GM10847 (cell line): ENCODE results near the gene UBN1.

Source experiments
- POLR2A ChIP-seq: IDR thresholded peaks from 2 replicates; pipeline ENCODE4 v1.6.1; 2011; ENCODE audit not compliant: insufficient read length; ENCODE audit errors: extremely low read depth

The UBN1 gene

DNA sequence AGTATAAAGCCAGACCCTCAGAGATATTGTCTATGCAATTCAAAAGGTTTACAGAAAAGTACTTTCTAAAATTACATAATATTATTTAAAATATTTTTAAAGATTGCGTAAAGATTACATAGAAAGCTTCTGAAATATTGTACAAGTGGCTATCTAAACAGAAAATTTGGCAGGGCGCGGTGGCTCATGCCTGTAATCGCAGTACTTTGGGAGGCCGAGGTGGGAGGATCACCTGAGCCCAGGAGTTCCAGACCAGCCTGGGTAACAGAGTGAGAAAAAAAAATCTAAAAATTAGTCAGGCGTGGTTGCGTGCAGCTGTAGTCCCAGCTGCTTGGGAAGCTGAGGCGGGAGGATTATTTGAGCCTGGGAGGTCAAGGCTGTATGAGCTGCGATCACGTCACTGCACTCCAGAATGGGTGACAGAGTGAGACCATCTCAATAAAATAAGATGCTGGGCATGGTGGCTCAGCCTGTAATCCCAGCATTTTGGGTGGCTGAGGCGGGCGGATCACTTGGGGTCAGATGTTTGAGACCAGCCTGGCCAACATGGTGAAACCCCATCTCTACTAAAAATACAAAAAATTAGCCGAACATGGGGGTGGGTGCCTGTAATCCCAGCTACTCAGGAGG is 18.1 kb downstream of the UBN1 start:
- TF ChIP-seq POLR2A = no peak

DNA sequence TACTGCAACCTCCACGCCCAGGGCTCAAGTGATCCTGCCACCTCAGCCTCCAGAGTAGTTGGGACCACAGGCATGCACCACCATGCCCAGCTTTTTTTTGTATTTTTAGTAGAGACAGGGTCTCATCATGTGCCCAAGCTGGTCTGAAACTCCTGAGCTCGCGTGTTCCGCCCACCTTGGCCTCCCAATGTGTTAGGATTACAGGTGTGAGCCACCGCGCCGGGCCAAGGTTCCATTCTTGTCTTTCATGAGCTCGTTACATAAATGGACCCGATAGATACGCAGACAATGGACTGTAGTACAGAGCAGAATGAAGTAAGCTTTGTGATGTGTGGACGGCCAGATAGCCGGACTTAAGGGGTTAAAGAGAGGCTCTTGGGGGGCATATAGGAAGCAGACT is 19.3 kb downstream of the UBN1 start:
- no peak for TF ChIP-seq POLR2A

DNA sequence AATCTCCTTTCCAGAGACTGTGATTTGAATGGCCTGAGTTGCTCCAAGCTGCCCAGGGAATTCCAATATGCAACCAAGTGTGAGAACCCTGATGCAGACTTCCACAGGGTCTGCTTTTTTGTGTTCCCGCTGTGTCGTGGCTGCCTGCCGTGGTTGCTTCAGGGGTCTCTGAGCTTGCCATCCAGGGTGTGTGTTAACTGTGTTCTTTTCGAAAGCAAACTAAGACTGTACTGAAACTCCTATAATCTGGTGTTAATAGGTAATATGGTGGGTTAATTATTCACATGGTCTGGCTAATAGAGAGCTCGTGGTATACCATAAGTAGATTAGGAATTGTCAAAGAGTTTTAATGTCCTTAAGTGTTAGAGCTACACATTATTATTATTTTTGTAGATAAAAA is 20.7 kb downstream of the UBN1 start:
- TF ChIP-seq POLR2A = no peak

DNA sequence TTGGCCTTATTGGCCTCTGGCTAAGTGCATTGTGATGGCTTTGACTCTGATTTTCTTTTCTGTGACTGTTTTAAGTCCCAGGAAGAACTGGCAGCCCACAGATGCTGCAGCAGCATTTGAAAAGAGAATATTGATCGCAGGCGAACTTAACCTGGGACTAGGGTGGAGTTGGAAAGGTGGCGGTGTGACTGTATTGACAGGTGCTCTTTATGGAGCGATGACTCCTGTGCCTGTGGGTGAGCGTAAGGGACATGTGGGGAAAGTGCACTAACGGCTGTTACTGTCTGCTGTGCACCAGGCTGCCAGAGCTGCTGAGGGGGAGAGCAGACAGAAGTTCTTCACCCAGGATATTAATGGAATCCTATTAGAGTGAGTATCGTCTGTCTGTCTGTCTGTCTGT is 21.3 kb downstream of the UBN1 start:
- TF ChIP-seq POLR2A = no peak

DNA sequence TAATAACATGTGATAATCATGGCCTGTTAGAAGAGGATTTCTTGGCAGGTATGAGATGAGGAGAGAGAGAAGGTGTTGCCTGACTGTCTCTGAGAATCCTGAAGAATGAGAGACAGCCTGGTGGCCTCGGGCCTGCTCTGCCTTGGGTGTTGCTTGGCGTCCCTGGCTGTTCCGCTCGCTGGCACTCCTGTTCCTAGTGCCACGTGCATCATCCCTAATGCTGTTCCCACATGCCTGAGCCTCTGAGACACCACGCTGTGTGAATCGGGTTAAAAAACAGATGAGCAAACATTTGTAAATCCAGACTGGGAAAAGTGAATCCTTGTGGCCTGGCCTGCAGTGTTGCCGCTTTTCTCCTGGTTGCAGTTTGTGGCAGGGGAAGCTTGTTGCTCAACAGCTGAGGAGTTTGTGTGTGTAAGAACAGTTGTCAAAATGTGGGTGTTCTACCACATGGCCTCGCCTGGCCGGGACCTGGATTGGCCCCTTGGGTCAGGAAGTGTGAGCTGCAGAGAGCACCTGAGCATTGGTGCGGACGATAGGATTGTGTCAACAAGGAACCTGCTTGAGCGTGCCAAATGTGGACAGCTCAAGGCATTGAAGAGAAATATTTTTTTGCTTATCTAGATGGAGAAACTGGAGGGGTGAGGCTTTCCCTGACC is 22.0 kb downstream of the UBN1 start:
- TF ChIP-seq POLR2A = no peak

DNA sequence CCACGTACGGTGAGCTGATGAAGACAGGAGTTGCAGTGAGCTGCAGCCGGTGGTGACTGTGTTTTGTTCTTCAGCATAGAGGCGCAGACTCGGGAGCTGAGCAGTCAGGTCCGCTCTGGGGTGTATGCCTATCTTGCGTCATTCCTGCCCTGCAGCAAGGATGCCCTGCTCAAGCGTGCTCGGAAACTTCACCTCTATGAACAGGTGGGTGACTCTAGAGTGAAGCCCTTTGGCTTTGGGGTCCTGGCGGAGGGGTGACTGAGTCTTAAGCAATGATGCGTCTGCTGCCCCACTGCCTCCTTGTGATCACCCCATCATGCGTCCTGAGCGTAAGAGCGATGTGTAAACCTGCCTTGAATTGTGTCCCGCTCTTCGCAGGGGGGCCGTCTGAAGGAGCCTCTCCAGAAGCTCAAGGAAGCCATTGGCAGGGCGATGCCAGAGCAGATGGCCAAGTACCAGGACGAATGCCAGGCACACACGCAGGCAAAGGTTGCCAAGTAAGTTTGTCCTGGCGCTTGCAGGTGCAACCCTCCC is 22.9 kb downstream of the UBN1 start:
- TF ChIP-seq POLR2A = no peak

DNA sequence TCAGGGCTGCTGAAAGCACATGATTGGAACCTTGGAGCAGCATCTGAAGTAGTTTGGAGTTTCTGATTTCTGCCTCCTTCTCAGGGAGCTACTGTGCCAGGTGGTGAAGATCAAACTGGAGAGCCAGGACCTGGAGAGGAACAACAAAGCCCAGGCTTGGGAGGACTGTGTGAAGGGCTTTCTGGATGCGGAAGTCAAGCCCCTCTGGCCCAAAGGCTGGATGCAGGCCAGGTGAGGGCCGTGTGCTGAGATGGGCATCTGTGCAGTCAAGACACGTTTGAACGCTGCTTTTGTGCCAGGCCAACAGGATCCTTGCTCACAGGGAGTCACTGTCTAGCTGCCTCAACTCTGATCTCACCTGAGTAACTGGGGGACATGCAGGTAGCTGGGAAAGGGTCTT is 23.8 kb downstream of the UBN1 start:
- no peak for TF ChIP-seq POLR2A

DNA sequence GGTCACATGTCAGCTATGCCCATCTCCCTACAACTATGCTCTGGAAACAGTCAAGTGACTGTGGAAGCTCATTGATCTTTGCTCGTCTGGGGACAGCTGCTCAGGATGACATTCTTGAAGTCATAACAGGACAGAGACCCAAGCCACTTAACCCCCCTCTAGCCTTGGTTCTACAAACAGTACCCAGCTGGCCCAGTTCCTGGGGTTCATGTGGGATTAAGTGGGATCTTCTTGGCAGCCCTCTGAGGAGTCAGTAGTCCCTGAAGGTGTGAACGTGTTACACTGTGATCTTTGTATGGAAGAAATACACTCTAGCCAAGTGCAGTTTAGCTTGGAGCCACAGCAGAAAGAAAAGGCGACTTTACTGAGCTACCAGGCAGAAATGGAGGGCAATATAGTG is 25.8 kb downstream of the UBN1 start:
- TF ChIP-seq POLR2A = no peak

DNA sequence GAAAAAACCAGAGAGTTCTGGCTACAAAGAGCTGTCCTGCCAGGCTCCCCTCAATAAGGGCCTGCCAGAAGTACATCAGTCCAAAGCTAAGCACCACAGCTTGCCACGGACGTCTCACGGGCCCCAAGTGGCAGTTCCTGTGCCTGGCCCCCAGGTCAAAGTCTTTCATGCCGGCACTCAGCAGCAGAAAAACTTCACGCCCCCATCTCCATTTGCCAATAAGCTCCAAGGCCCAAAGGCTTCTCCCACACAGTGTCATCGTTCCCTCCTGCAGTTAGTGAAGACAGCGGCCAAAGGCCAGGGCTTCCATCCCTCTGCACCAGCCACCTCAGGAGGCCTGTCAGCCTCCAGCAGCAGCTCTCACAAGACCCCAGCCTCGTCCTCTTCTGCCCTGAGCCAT is 27.4 kb downstream of the UBN1 start:
- TF ChIP-seq POLR2A = no peak

DNA sequence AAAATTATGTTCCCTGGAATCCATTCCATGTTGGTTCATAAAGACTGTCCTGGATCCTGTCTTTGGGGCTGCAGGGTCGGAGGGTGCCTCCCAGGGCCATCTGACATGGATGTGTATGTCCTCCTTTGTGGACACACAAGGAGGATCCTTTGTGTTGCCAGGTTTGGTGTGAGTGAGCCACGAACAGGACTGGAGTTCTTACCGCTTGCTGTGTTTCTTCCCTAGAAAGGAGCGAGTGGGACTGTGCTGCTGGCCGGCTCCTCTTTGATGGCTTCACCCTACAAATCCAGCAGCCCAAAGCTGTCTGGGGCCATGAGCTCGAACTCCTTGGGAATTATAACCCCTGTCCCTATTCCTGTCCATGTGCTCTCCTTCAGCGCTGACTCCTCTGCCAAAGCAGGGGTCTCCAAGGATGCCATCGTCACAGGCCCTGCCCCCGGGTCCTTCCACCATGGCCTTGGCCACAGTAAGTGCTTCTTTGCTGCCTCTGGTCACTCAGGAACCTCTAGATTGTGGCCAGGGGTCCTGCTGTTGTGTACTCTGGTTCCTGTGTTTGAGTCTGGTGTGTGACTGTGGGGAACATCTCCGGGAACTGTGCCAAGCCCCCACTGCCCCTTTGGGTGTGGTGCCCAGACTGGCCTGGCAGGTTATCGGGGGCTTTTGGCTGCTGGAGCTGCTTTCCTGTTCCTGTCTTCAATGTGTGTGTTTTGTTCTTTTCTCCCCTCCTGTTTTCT is 29.5 kb downstream of the UBN1 start:
- TF ChIP-seq POLR2A = no peak

DNA sequence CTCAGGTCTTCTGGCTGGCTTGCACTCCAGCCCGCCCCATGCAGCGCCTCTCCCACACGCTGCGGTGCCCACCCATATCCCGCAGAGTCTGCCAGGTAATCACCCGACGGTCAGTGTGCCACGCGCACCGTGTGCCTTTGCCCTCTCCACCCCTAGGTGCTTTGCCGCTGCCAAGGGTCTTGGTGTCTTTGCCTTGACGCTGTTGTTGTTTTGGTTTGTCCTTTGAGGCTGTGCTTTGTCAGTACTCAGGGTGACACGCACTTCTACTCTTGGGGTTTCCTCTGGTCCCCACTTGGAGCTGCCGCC is 30.1 kb downstream of the UBN1 start:
- no peak for TF ChIP-seq POLR2A

DNA sequence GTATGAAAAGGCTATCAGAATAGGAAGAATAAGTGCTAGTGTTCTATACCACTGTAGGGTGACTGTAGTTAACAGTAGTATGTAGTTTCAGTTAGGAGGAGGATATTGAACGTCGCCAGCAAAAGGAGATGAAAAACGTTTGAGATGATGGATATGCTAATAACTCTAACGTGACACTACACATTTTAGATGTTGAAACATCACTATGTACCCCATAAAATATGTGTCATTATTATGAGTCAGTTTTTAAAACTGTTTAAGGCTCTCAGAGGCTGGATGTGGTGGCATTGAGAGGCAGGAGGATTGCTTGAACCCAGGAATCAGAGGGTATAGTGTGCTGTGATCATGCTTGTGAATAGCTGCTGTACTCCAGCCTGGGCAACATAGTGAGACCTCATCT is 31.8 kb downstream of the UBN1 start:
- no peak for TF ChIP-seq POLR2A

DNA sequence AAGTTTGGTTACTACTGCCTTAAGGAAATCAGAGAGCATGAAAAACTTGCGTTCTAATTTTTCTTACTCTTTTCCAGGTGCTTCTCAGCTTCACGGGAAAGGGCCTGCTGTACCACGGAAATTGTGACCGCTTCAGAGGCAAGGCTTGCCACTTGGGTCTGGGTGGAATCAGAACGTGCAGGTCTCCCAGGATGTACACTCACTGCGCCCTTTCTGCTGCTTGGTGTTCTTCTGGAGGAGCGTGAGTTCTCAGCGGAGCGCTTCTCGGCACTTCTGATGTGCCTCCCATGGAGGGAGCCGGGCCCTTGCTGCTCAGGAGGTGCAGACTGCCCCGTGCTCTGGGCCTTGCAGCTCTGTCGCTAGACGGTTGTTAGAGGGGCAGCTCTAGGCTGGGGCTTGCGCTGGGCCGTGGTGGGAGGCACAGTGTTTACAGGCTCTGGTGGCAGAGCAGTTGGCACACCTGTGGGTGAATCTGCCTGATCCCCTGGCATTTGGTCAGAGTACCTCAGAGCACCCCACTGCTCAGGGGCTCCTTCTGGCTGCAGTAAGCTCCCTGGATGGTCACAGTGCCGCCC is 32.8 kb downstream of the UBN1 start:
- TF ChIP-seq POLR2A = no peak

DNA sequence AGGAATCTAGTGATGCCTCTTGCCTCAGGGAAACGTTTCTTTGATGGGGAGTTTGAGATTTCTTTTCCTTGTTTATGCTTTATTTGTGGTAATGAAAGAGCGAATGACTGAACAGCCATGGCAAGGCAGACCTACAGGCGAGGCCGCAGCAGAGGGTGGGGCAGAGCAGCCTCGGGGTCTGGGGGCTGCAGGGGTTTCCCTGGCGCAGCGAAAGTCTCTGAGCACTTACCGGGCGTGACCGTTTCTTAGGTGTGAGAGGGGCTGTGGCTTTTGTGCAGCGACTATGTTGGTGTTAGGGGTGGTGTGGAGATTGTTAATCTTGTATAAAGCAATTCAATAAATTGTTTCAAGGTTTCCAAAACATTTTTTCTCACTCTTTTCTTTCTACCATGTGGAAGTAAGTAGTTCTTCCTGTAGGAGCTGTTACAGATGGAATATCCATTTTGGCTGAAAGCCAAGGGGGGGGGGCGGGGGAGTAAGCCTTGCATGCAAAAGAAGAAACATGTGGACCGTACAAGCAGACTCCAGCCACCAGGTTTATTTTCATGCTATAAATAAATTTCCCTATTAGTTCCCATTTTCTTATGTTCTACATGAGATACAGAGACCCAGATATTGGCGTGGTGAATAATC is 34.8 kb downstream of the UBN1 start:
- no peak for TF ChIP-seq POLR2A

DNA sequence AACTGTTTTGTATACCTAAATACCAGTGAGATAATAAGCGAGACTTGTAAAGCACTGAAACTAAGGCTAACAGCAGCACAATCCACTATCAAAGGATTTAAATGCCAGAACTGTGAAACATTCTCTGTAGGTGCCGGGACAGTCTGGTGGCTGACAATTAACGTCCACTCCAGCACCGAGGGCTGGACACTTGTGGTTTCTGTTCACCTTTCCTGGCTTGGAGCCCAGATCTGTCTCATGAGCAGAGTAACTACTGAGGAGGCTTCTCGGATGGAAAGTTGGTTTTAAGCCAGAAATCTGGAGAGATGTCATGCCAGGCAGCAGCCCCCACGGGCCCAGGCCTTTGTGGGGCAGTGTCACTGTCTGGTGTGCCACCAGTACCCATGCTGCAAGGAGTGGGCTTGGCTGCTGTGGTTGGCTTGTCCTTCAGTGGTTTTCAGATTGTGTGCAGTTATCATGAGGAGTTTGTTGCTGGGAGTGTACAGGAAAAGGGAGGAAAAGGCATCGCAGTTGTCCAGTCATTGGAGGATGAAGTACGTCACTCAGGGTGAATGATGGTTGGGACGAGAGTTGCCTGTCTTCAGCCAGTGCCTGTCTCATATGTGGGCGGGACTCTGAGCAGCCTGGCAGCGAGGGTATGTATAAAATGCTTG is 35.5 kb downstream of the UBN1 start:
- TF ChIP-seq POLR2A = no peak
